SK-N-SH treated with all-trans-retinoic acid at 6 μM for 48 hours (cell line): ENCODE data around the gene LSAMP.

Experiments
- ATAC-seq: fragments of 200-7000 bp; cut with Tn5 transposase; 3 replicates; pipeline ENCODE4 v1.9.1; 2020; ENCODE audit warnings: mild to moderate bottlenecking, moderate library complexity
- CSRNP3 ChIP-seq: fragments of 250-450 bp; sonication (Bioruptor Pico); IDR thresholded peaks from 2 replicates; pipeline ENCODE4 v1.5.1; 2021; ENCODE audit warnings: mild to moderate bottlenecking, moderate library complexity
- ISL1 ChIP-seq: fragments of 250-450 bp; sonication (Bioruptor Pico); IDR thresholded peaks from 2 replicates; pipeline ENCODE4 v2.1.2; 2022; ENCODE audit warnings: mild to moderate bottlenecking, moderate library complexity
- OSR1 ChIP-seq: fragments of 250-450 bp; sonication (Bioruptor Pico); IDR thresholded peaks from 2 replicates; pipeline ENCODE4 v1.8.0; 2022; ENCODE audit warnings: moderate library complexity, mild to moderate bottlenecking, inconsistent platforms
- TCF4 ChIP-seq: fragments of 250-450 bp; sonication (Bioruptor Pico); IDR thresholded peaks from 2 replicates; pipeline ENCODE4 v1.8.0; 2021; ENCODE audit warnings: mild to moderate bottlenecking, moderate library complexity, borderline replicate concordance
- TSHZ2 ChIP-seq: fragments of 250-450 bp; sonication (Bioruptor Pico); IDR thresholded peaks from 2 replicates; pipeline ENCODE4 v1.5.0; 2020; ENCODE audit warnings: mild to moderate bottlenecking, moderate library complexity
- ZC3H10 ChIP-seq: fragments of 250-450 bp; sonication (Bioruptor Pico); IDR thresholded peaks from 2 replicates; pipeline ENCODE4 v1.5.1; 2021; ENCODE audit warnings: mild to moderate bottlenecking, moderate library complexity
- ZFP3 ChIP-seq: fragments of 250-450 bp; sonication (Bioruptor Pico); IDR thresholded peaks from 2 replicates; pipeline ENCODE4 v1.5.0; 2020; ENCODE audit warnings: mild to moderate bottlenecking, moderate library complexity
- ZFP30 ChIP-seq: fragments of 450-650 bp; formaldehyde crosslinking; IDR thresholded peaks from 2 replicates; pipeline ENCODE4 v1.5.0; 2022; ENCODE audit warnings: mild to moderate bottlenecking, moderate library complexity
- ZNF565 ChIP-seq: fragments of 450-650 bp; formaldehyde crosslinking; conservative IDR thresholded peaks from 2 replicates; pipeline ENCODE4 v1.5.0; 2020; ENCODE audit warnings: low read depth, mild to moderate bottlenecking, moderate library complexity
- ZNF70 ChIP-seq: fragments of 450-650 bp; formaldehyde crosslinking; IDR thresholded peaks from 2 replicates; pipeline ENCODE4 v1.5.0; 2020; ENCODE audit warnings: mild to moderate bottlenecking, moderate library complexity
- TF ChIP-seq, protein P1 (sequence below): fragments of 250-450 bp; sonication (Bioruptor Pico); IDR thresholded peaks from 2 replicates; pipeline ENCODE4 v1.8.0; 2020; ENCODE audit warnings: mild to moderate bottlenecking, moderate library complexity, borderline replicate concordance
- TF ChIP-seq, protein P2 (sequence below): fragments of 250-450 bp; sonication (Bioruptor Pico); IDR thresholded peaks from 2 replicates; pipeline ENCODE4 v1.8.0; 2021; ENCODE audit warnings: low read depth, mild to moderate bottlenecking, moderate library complexity, borderline replicate concordance
- TF ChIP-seq, protein P3 (sequence below): fragments of 250-450 bp; sonication (Bioruptor Pico); IDR thresholded peaks from 2 replicates; pipeline ENCODE4 v1.5.1; 2020; ENCODE audit warnings: low read depth, mild to moderate bottlenecking, moderate library complexity

The LSAMP gene

DNA sequence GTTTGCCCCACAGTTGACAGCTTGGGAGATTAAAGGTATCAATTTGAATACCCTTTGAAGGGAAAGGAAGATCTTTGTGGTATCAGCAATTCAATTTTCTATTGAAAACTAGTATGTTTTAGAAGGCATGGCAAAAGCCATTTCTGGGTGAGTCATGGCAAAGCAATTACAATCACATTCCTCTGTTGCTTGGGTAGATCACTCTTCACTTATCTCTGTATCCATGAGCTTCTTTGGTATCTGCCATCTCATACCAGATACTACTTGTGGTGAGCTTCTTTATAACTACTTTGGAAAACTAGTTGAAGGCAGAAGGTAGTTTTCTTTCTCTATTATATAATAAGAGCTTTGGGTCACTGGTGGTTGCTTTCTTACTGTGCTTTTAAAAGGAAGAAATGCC lies 28.3 kb upstream of the LSAMP start:
- TF ChIP-seq ISL1 (CRISPR knock-in tag): peak; percentile 84
- TF ChIP-seq, protein P1, sequence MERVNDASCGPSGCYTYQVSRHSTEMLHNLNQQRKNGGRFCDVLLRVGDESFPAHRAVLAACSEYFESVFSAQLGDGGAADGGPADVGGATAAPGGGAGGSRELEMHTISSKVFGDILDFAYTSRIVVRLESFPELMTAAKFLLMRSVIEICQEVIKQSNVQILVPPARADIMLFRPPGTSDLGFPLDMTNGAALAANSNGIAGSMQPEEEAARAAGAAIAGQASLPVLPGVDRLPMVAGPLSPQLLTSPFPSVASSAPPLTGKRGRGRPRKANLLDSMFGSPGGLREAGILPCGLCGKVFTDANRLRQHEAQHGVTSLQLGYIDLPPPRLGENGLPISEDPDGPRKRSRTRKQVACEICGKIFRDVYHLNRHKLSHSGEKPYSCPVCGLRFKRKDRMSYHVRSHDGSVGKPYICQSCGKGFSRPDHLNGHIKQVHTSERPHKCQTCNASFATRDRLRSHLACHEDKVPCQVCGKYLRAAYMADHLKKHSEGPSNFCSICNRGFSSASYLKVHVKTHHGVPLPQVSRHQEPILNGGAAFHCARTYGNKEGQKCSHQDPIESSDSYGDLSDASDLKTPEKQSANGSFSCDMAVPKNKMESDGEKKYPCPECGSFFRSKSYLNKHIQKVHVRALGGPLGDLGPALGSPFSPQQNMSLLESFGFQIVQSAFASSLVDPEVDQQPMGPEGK (CRISPR knock-in tag): peak; percentile 47; the same call in 1 of the 2 replicates
- TF ChIP-seq ZNF70 (CRISPR knock-in tag): no peak
- peak; percentile 92 for ATAC-seq

GRCh38 chr3:116470605-116471197 lies 25.4 kb upstream of the LSAMP start:
- TF ChIP-seq, protein P2, sequence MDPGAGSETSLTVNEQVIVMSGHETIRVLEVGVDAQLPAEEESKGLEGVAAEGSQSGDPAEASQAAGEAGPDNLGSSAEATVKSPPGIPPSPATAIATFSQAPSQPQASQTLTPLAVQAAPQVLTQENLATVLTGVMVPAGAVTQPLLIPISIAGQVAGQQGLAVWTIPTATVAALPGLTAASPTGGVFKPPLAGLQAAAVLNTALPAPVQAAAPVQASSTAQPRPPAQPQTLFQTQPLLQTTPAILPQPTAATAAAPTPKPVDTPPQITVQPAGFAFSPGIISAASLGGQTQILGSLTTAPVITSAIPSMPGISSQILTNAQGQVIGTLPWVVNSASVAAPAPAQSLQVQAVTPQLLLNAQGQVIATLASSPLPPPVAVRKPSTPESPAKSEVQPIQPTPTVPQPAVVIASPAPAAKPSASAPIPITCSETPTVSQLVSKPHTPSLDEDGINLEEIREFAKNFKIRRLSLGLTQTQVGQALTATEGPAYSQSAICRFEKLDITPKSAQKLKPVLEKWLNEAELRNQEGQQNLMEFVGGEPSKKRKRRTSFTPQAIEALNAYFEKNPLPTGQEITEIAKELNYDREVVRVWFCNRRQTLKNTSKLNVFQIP (CRISPR knock-in tag): no peak
- TF ChIP-seq CSRNP3 (no peak), OSR1 (no peak), ZFP30 (CRISPR knock-in tag) (no peak), ZNF565 (no peak), ZFP3 (CRISPR knock-in tag) (no peak), TSHZ2 (CRISPR knock-in tag) (no peak), ISL1 (CRISPR knock-in tag) (no peak), ZC3H10 (CRISPR knock-in tag) (no peak)

GRCh38 chr3:116469546-116469945 lies 24.3 kb upstream of the LSAMP start:
- ATAC-seq: no peak
- no peak for TF ChIP-seq TCF4 (CRISPR knock-in tag)
- TF ChIP-seq, protein P3, sequence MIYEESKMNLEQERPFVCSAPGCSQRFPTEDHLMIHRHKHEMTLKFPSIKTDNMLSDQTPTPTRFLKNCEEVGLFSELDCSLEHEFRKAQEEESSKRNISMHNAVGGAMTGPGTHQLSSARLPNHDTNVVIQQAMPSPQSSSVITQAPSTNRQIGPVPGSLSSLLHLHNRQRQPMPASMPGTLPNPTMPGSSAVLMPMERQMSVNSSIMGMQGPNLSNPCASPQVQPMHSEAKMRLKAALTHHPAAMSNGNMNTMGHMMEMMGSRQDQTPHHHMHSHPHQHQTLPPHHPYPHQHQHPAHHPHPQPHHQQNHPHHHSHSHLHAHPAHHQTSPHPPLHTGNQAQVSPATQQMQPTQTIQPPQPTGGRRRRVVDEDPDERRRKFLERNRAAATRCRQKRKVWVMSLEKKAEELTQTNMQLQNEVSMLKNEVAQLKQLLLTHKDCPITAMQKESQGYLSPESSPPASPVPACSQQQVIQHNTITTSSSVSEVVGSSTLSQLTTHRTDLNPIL: no peak

More at GRCh38 chr3:116470605-116471197, 25.4 kb upstream of the LSAMP start:
- ATAC-seq: peak; percentile 48

GRCh38 chr3:116464276-116464798 lies 19.1 kb upstream of the LSAMP start:
- ATAC-seq: no peak
- no peak for TF ChIP-seq TSHZ2 (CRISPR knock-in tag)
